K562 (cell line): ENCODE results near the gene PYGO2. TPM values are rescaled to one million over a fixed set of nuclear protein-coding genes. Genes with fewer than 3 reads are reported as not detected.

Experiments
- ASH1L ChIP-seq: fragments of 450-650 bp; IDR thresholded peaks from 2 replicates; pipeline ENCODE4 v1.6.1; 2018; ENCODE audit warnings: borderline replicate concordance, mild to moderate bottlenecking, low read depth; ENCODE audit not compliant: partially characterized antibody
- ATF7 ChIP-seq: fragments of 450-650 bp; IDR thresholded peaks from 2 replicates; pipeline ENCODE4 v1.7.1; 2014; ENCODE audit warnings: mild to moderate bottlenecking, moderate library complexity
- CBFA2T3 ChIP-seq: fragments of 450-650 bp; IDR thresholded peaks from 2 replicates; pipeline ENCODE4 v1.6.1; 2017
- CBX8 ChIP-seq: fragments of 200-600 bp; sonication (generic); IDR thresholded peaks from 2 replicates; pipeline ENCODE4 v1.6.1; 2012; ENCODE audit warnings: borderline replicate concordance, mixed run types, low read depth, mild to moderate bottlenecking, moderate library complexity, mixed read lengths, low read length, control low read depth, inconsistent platforms; ENCODE audit not compliant: poor library complexity, severe bottlenecking; ENCODE audit errors: extremely low read depth
- FOS ChIP-seq: IDR thresholded peaks from 3 replicates; pipeline ENCODE4 v1.6.1; 2011; ENCODE audit not compliant: insufficient read length; ENCODE audit errors: extremely low read depth
- GABPB1 ChIP-seq: sonication (generic); formaldehyde crosslinking; IDR thresholded peaks from 2 replicates; pipeline ENCODE4 v1.8.0; 2022; ENCODE audit warnings: mild to moderate bottlenecking, missing genetic modification reagents
- HCFC1 ChIP-seq: IDR thresholded peaks from 2 replicates; pipeline ENCODE4 v1.6.1; 2012; ENCODE audit warnings: low read depth, low read length, improper control_type of control experiment
- HDAC1 ChIP-seq, 2 experiments: fragments of 450-650 bp; IDR thresholded peaks; 2 replicates each; pipeline ENCODE4 v1.6.1; 2016 to 2017; ENCODE audit warnings: inconsistent platforms in 1 of 2, mild to moderate bottlenecking in 1 of 2, moderate library complexity in 1 of 2
- MBD2 ChIP-seq: sonication (generic); IDR thresholded peaks from 2 replicates; pipeline ENCODE4 v1.6.1; 2016; ENCODE audit warnings: low read depth, borderline replicate concordance
- MEF2A ChIP-seq: IDR thresholded peaks from 2 replicates; pipeline ENCODE4 v1.6.1; 2011; ENCODE audit warnings: low read depth, mild to moderate bottlenecking, low read length, moderate library complexity; ENCODE audit not compliant: control insufficient read depth
- MTA3 ChIP-seq: fragments of 450-650 bp; formaldehyde crosslinking; IDR thresholded peaks from 2 replicates; pipeline ENCODE4 v1.6.1; 2017; ENCODE audit warnings: mild to moderate bottlenecking, borderline replicate concordance
- NFIC ChIP-seq: fragments of 450-650 bp; IDR thresholded peaks from 2 replicates; pipeline ENCODE4 v1.6.1; 2017; ENCODE audit warnings: mild to moderate bottlenecking, inconsistent platforms
- NFYB ChIP-seq: IDR thresholded peaks from 2 replicates; pipeline ENCODE4 v1.6.1; 2011; ENCODE audit warnings: mild to moderate bottlenecking, moderate library complexity; ENCODE audit not compliant: insufficient read length; ENCODE audit errors: extremely low read depth
- RBBP5 ChIP-seq: fragments of 200-600 bp; sonication (generic); IDR thresholded peaks from 2 replicates; pipeline ENCODE4 v1.6.1; 2012; ENCODE audit warnings: borderline replicate concordance, mild to moderate bottlenecking, low read length, control low read depth, inconsistent platforms; ENCODE audit not compliant: insufficient read depth, poor library complexity, severe bottlenecking
- RHOXF2B ChIP-seq: fragments of 250-450 bp; sonication (Bioruptor Pico); conservative IDR thresholded peaks from 2 replicates; pipeline ENCODE4 v1.5.1; 2021
- SUPT5H ChIP-seq: fragments of 450-650 bp; IDR thresholded peaks from 2 replicates; pipeline ENCODE4 v1.6.1; 2016
- TOE1 ChIP-seq, 2 experiments: fragments of 450-650 bp in 1 of 2; sonication (generic) in 1 of 2; formaldehyde crosslinking in 1 of 2; IDR thresholded peaks; 2 replicates each; pipeline versions ENCODE4 v1.7.1 to v1.8.0; 2016 to 2022; ENCODE audit warnings: borderline replicate concordance in 2 of 2, mild to moderate bottlenecking in 2 of 2, antibody characterized with exemption in 1 of 2, inconsistent platforms in 1 of 2, low read depth in 1 of 2, missing genetic modification reagents in 1 of 2, moderate library complexity in 1 of 2
- XRCC5 ChIP-seq: fragments of 200-400 bp; formaldehyde crosslinking; IDR thresholded peaks from 2 replicates; pipeline ENCODE4 v1.6.1; 2017; ENCODE audit warnings: low read depth, mild to moderate bottlenecking, low read length
- ZNF165 ChIP-seq: fragments of 250-450 bp; sonication (Bioruptor Pico); IDR thresholded peaks from 2 replicates; pipeline ENCODE4 v1.4.0; 2020; ENCODE audit warnings: borderline replicate concordance
- ZNF232 ChIP-seq: sonication (generic); formaldehyde crosslinking; IDR thresholded peaks from 2 replicates; pipeline ENCODE4 v1.8.0; 2022; ENCODE audit warnings: mild to moderate bottlenecking, missing genetic modification reagents
- ZNF551 ChIP-seq: fragments of 250-450 bp; sonication (Bioruptor Pico); IDR thresholded peaks from 2 replicates; pipeline ENCODE4 v1.5.0; 2021; ENCODE audit warnings: mild to moderate bottlenecking, moderate library complexity
- polyA plus RNA-seq, 8 experiments: library from polyadenylated mRNA; depleted of rRNA in 4 of 8; stranded (reverse) in 5 of 8; unstranded in 3 of 8; fragments of >200 nt; fragmentation: Nextera tagmentation in 2 of 8; fragmentation: Illumina TruSeq in 1 of 8; extraction: Ambion mirVana in 2 of 8; extraction: Trizol in 1 of 8; gene quantifications; 2 replicates each; pipeline versions ENCODE4 v1.2.1 to v1.2.3, GENCODE V29; 2011 to 2014; ENCODE audit warnings: inconsistent platforms in 1 of 8, missing spikeins in 1 of 8
- total RNA-seq, 7 experiments: library from RNA; depleted of rRNA in 6 of 7; stranded (reverse); fragments of >200 nt in 6 of 7; fragmentation: Illumina TruSeq in 2 of 7; extraction: Trizol in 2 of 7; gene quantifications; 2 replicates each; pipeline versions ENCODE4 v1.2.1 to v1.2.3, GENCODE V29; 2011 to 2021; ENCODE audit warnings: low replicate concordance in 1 of 7
- TF ChIP-seq, protein P1 (sequence below): fragments of 450-650 bp; conservative IDR thresholded peaks from 2 replicates; pipeline ENCODE4 v1.6.1; 2016; ENCODE audit warnings: missing genetic modification characterization, low read depth, mild to moderate bottlenecking, control low read depth, missing compliant biosample characterization
- TF ChIP-seq, protein P2 (sequence below): fragments of 450-650 bp; IDR thresholded peaks from 2 replicates; pipeline ENCODE4 v1.6.1; 2014; ENCODE audit warnings: low read depth, mild to moderate bottlenecking, moderate library complexity, borderline replicate concordance
- TF ChIP-seq, protein P3 (sequence below): sonication (generic); formaldehyde crosslinking; IDR thresholded peaks from 2 replicates; pipeline ENCODE4 v1.9.0; 2022; ENCODE audit warnings: mild to moderate bottlenecking, missing genetic modification reagents

Gene PYGO2
- total and polyA plus RNA-seq, 9 of the 15 experiments (the other 6 are each of a cell fraction or from before 2014, with no cell fraction given): 8.3 to 36.2 (median 18.2) TPM

DNA sequence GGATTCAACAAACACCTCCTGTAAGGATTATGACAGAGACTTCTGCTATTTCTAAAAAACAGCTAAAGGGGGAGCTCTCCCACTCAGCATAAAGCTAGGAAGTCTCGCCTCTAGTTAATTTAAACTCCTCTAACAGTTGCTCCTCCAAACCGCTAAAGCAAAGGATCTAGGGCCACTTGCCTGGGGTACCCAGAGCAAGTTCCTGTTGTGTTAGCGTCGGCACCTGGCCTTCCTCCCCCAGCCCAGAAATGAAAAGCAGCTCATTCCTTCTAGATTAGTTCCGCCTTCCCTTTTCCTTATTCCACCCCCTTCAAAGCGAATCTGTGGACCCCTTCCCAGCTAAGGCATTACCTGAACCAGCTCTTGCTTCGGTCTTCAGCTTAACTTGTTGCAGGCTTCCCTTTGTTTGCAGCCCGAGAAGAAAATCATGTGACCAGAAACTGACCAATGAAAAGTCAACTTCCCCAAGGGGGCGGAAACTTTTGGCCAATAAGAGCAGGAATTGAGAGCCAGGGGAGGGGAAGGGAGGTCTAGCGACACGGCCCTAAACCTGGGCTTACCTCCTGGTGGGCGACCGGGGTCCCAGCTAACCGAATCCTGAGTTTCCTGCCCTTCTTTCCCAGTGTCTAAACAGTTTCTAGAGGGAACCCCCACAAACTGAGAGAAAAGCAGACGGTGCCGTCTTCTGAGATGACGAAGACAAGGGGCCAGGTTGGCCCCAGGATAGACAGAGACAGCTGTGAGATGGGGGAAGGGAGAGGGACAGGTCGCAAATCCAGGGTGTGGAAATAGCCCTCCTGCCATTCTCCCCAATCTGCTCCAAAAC is 5.7 kb downstream of the PYGO2 start, which contains the start of gene PBXIP1 (continued):
- peak; percentile 71 for TF ChIP-seq ASH1L
- TF ChIP-seq RHOXF2B (CRISPR knock-in tag): 0 out of 2 replicates have a peak, but pooled peaks have one; percentile 42
- TF ChIP-seq ATF7: 0 out of 2 replicates have a peak, but pooled peaks have one; percentile 17
- 0 out of 2 replicates have a peak, but pooled peaks have one; percentile 13 for TF ChIP-seq MTA3
- TF ChIP-seq CBFA2T3: no peak
- 0 out of 2 replicates have a peak, but pooled peaks have one; percentile 51 for TF ChIP-seq GABPB1 (CRISPR knock-in tag)
- TF ChIP-seq, protein P1, sequence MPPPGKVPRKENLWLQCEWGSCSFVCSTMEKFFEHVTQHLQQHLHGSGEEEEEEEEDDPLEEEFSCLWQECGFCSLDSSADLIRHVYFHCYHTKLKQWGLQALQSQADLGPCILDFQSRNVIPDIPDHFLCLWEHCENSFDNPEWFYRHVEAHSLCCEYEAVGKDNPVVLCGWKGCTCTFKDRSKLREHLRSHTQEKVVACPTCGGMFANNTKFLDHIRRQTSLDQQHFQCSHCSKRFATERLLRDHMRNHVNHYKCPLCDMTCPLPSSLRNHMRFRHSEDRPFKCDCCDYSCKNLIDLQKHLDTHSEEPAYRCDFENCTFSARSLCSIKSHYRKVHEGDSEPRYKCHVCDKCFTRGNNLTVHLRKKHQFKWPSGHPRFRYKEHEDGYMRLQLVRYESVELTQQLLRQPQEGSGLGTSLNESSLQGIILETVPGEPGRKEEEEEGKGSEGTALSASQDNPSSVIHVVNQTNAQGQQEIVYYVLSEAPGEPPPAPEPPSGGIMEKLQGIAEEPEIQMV: no peak
- TF ChIP-seq, protein P2, sequence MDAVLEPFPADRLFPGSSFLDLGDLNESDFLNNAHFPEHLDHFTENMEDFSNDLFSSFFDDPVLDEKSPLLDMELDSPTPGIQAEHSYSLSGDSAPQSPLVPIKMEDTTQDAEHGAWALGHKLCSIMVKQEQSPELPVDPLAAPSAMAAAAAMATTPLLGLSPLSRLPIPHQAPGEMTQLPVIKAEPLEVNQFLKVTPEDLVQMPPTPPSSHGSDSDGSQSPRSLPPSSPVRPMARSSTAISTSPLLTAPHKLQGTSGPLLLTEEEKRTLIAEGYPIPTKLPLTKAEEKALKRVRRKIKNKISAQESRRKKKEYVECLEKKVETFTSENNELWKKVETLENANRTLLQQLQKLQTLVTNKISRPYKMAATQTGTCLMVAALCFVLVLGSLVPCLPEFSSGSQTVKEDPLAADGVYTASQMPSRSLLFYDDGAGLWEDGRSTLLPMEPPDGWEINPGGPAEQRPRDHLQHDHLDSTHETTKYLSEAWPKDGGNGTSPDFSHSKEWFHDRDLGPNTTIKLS: no peak
- no peak for TF ChIP-seq ZNF551 (CRISPR knock-in tag)
- peak; percentile 22 for TF ChIP-seq RBBP5
- TF ChIP-seq ZNF232 (CRISPR knock-in tag): no peak
- TF ChIP-seq CBX8: no peak
- no peak for TF ChIP-seq HCFC1
- TF ChIP-seq MEF2A: no peak
- TF ChIP-seq NFIC: no peak
- peak; percentile 9 to 74; a peak in 1 of 4 replicates for TF ChIP-seq HDAC1 (IDR thresholded peaks at IDR 0.05)
- TF ChIP-seq TOE1 (IDR thresholded peaks at IDR 0.05; ENCODE audit: borderline replicate concordance): peak; percentile 98
- no peak for TF ChIP-seq TOE1 (CRISPR knock-in tag; IDR thresholded peaks at IDR 0.05; ENCODE audit: borderline replicate concordance, low read depth)
- peak; percentile 80 for TF ChIP-seq FOS
- TF ChIP-seq XRCC5: 0 out of 2 replicates have a peak, but pooled peaks have one; percentile 39
- TF ChIP-seq NFYB: peak; percentile 50
- TF ChIP-seq MBD2: peak; percentile 63; the same call in 1 of the 2 replicates
- TF ChIP-seq ZNF165 (CRISPR knock-in tag): peak; percentile 28; the same call in 1 of the 2 replicates
- TF ChIP-seq SUPT5H: no peak
- TF ChIP-seq, protein P3, sequence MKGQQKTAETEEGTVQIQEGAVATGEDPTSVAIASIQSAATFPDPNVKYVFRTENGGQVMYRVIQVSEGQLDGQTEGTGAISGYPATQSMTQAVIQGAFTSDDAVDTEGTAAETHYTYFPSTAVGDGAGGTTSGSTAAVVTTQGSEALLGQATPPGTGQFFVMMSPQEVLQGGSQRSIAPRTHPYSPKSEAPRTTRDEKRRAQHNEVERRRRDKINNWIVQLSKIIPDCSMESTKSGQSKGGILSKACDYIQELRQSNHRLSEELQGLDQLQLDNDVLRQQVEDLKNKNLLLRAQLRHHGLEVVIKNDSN (CRISPR knock-in tag): peak; percentile 85
